Chondrocyte (in vitro differentiated cells): ENCODE results near the gene STPG3. TPM values are rescaled to one million over a fixed set of nuclear protein-coding genes. Genes with fewer than 3 reads are reported as not detected.

Experiments
- DNase-seq: peaks from one replicate; pipeline ENCODE4 v3.0.0; 2021; ENCODE audit warnings: mixed read lengths, low spot score
- H3K27ac Mint-ChIP-seq: one replicate; pipeline ENCODE4 v1.8.0; 2021; ENCODE audit warnings: mild to moderate bottlenecking, moderate library complexity, mixed read lengths; ENCODE audit not compliant: unreplicated experiment
- H3K27me3 Mint-ChIP-seq: 2 replicates; pipeline ENCODE4 v1.8.0; 2021; ENCODE audit warnings: low read depth, mixed read lengths
- H3K36me3 Mint-ChIP-seq: 2 replicates; pipeline ENCODE4 v1.8.0; 2021; ENCODE audit warnings: low read depth, mixed read lengths
- H3K4me1 Mint-ChIP-seq: 2 replicates; pipeline ENCODE4 v1.8.0; 2021; ENCODE audit warnings: low read depth, mild to moderate bottlenecking, mixed read lengths
- H3K4me3 Mint-ChIP-seq: one replicate; pipeline ENCODE4 v1.8.0; 2021; ENCODE audit warnings: mild to moderate bottlenecking, moderate library complexity, mixed read lengths; ENCODE audit not compliant: unreplicated experiment
- H3K9me3 Mint-ChIP-seq: 2 replicates; pipeline ENCODE4 v1.8.0; 2021; ENCODE audit warnings: low read depth, mixed read lengths
- CTCF ChIP-seq: fragments of 200-600 bp; sonication (generic); IDR thresholded peaks from 2 replicates; pipeline ENCODE4 v1.5.0; 2021; ENCODE audit warnings: antibody characterized with exemption, mild to moderate bottlenecking, moderate library complexity
- total RNA-seq: library from RNA; stranded (reverse); gene quantifications from 3 replicates; pipeline ENCODE4 v1.2.1, GENCODE V29; 2021

The STPG3 gene
- total RNA-seq, 1 donor from 2014 or later: not detected

- DNase-seq: no peak
- no peaks in the 10 kb centered on the region for H3K27me3 Mint-ChIP-seq
- no peaks in the 10 kb centered on the region for H3K9me3 Mint-ChIP-seq
- H3K36me3 Mint-ChIP-seq: no peaks in the 10 kb centered on the region
- TF ChIP-seq CTCF: no peak
- no peaks in the 10 kb centered on the region for H3K4me1 Mint-ChIP-seq
- no peak overlapping the region for H3K27ac Mint-ChIP-seq
- H3K4me3 Mint-ChIP-seq: no peak overlapping the region
Measured at GRCh38 chr9:137233143-137233980, 17.7 kb upstream of the STPG3 start.

DNA sequence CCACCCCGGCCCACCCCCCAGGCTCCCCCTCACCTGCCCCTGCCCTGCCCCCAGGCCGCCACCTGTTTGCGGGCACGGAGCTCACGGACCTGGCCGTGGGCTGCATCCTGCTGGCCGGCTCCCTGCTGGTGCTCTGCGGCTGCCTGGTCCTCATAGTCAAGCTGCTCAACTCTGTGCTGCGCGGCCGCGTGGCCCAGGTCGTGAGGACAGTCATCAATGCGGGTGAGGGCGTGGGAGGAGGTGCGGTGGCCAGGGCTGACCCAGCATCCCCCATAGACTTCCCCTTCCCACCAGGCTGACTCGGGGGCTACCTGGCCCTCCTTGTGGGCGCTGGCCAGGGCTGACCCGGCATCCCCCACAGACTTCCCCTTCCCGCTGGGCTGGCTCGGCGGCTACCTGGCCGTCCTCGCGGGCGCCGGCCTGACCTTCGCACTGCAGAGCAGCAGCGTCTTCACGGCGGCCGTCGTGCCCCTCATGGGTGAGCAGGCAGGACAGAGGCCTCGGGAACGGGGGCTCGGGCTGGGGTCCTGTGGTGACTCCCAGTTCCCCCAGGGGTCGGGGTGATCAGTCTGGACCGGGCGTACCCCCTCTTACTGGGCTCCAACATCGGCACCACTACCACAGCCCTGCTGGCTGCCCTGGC is 16.9 kb upstream of the STPG3 start:
- no peak for DNase-seq
- H3K27me3 Mint-ChIP-seq: no peaks in the 10 kb centered on the region
- no peak overlapping the region for H3K4me3 Mint-ChIP-seq

DNA sequence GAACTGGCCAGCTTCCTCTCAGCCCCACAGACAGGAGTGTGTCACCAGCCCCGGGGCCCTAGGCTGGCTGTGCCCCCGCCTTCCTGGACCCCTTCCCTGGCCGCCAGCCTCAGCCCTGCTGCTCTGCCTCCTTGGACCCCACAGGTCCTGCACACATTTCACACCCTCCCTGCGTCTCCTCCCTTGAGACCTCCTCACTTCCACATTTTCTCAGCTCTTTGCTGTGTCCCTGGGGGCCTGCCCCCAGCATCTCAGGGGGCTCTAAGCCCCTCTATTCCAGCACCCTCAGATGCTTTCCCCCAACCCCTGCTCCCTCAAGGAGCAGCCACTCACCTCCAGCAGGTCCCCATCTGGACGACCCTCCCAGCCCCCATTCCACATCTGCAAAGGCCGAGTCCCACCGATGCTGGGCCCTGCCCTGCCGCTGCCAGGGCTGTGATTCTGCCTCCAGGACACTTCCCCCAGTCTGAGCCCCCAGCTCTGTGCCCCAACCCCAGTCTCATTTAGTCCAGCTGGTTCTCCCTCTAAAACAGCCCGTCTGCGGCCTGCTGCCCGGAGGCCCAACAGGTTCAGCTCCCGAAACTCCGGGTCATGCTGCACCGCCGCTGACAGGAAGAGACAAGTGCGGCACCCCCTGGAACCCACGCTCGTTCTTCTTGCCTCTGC is 16.2 kb upstream of the STPG3 start:
- H3K4me3 Mint-ChIP-seq: no peak overlapping the region
- no peak for TF ChIP-seq CTCF

More for the DNA sequence above, 16.9 kb upstream of the STPG3 start:
- Mint-ChIP-seq H3K27ac (no peak overlapping the region), H3K36me3 (no peaks in the 10 kb centered on the region), H3K4me1 (peaks cover 4% of the 10 kb centered on the region), H3K9me3 (no peaks in the 10 kb centered on the region)
- TF ChIP-seq CTCF: no peak

GRCh38 chr9:137235424-137236237 is 15.5 kb upstream of the STPG3 start:
- TF ChIP-seq CTCF: no peak
- no peak overlapping the region for H3K27ac Mint-ChIP-seq

More for the DNA sequence above, 16.2 kb upstream of the STPG3 start:
- no peaks in the 10 kb centered on the region for H3K27me3 Mint-ChIP-seq
- peaks cover 9% of the 10 kb centered on the region for H3K4me1 Mint-ChIP-seq
- H3K36me3 Mint-ChIP-seq: no peaks in the 10 kb centered on the region
- H3K9me3 Mint-ChIP-seq: no peaks in the 10 kb centered on the region
- no peak for DNase-seq
- no peak overlapping the region for H3K27ac Mint-ChIP-seq

More at GRCh38 chr9:137235424-137236237, 15.5 kb upstream of the STPG3 start:
- Mint-ChIP-seq H3K36me3 (no peaks in the 10 kb centered on the region), H3K27me3 (no peaks in the 10 kb centered on the region), H3K4me3 (no peak overlapping the region), H3K4me1 (peaks cover 11% of the 10 kb centered on the region), H3K9me3 (no peaks in the 10 kb centered on the region)
- DNase-seq: no peak
